PC-9 (cell line): Measurements from ENCODE around the gene ABTB2.

Experiments
- EZH2 ChIP-seq: fragments of 200-600 bp; sonication (generic); IDR thresholded peaks from 2 replicates; pipeline ENCODE4 v1.8.0; 2017; ENCODE audit warnings: antibody characterized with exemption, low read depth
- TF ChIP-seq, protein P1 (sequence below): fragments of 200-600 bp; sonication (generic); conservative IDR thresholded peaks from 2 replicates; pipeline ENCODE4 v1.6.1; 2017; ENCODE audit warnings: mixed run types, antibody characterized with exemption, mild to moderate bottlenecking, moderate library complexity

DNA sequence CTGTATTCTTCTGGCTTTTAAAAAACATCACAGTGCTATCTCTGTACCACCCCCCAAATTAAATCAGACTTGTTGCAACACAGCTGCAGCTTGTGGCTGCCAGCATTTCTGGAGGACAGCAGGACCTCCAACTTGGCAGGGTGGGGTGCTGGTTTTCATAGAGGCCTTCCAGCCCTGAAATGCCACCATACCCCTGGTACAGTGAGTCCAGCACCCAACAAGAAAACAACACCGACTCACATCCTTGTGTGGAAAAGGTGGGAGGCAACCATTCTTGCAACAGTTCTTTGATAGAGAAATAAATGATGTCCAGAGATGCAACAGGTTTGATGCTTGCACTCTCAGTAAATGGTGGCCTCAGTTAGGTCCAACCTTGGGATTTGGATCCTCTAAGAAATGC lies 96.0 kb downstream of the ABTB2 start:
- TF ChIP-seq, protein P1, sequence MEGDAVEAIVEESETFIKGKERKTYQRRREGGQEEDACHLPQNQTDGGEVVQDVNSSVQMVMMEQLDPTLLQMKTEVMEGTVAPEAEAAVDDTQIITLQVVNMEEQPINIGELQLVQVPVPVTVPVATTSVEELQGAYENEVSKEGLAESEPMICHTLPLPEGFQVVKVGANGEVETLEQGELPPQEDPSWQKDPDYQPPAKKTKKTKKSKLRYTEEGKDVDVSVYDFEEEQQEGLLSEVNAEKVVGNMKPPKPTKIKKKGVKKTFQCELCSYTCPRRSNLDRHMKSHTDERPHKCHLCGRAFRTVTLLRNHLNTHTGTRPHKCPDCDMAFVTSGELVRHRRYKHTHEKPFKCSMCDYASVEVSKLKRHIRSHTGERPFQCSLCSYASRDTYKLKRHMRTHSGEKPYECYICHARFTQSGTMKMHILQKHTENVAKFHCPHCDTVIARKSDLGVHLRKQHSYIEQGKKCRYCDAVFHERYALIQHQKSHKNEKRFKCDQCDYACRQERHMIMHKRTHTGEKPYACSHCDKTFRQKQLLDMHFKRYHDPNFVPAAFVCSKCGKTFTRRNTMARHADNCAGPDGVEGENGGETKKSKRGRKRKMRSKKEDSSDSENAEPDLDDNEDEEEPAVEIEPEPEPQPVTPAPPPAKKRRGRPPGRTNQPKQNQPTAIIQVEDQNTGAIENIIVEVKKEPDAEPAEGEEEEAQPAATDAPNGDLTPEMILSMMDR: no peak
- no peak for TF ChIP-seq EZH2
